Measurements from ENCODE around the gene IGFLR1.

- TF ChIP-seq, protein P1, sequence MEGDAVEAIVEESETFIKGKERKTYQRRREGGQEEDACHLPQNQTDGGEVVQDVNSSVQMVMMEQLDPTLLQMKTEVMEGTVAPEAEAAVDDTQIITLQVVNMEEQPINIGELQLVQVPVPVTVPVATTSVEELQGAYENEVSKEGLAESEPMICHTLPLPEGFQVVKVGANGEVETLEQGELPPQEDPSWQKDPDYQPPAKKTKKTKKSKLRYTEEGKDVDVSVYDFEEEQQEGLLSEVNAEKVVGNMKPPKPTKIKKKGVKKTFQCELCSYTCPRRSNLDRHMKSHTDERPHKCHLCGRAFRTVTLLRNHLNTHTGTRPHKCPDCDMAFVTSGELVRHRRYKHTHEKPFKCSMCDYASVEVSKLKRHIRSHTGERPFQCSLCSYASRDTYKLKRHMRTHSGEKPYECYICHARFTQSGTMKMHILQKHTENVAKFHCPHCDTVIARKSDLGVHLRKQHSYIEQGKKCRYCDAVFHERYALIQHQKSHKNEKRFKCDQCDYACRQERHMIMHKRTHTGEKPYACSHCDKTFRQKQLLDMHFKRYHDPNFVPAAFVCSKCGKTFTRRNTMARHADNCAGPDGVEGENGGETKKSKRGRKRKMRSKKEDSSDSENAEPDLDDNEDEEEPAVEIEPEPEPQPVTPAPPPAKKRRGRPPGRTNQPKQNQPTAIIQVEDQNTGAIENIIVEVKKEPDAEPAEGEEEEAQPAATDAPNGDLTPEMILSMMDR (IDR thresholded peaks at IDR 0.05 in 4 of 5, conservative IDR thresholded peaks at IDR 0.05 in 1 of 5), result peak in 4 of 5 experiments; percentile 29 to 53 (median 47)
- no peak for TF ChIP-seq POLR2A (IDR thresholded peaks at IDR 0.05)
Measured at GRCh38 chr19:35744430-35745327, 2.4 kb upstream of the IGFLR1 start.
